DMS114 treated with DMSO at 0.1 percent for 48 hours (cell line): Measurements from ENCODE around the gene ST3GAL2.
A peak's percentile ranks its signal among the peaks of the same experiment; 100 is the strongest.
"Not testable (repeated sequence)": the region's sequence is repeated elsewhere in the genome, so short reads cannot be mapped to it uniquely, and the experiment has no call there.

ENCODE experiments used
- DNase-seq: peaks from one replicate; lab custom pipeline; 2025; ENCODE audit not compliant: unreplicated experiment; lab: John Stamatoyannopoulos, UW

ST3GAL2 gene

GRCh38 chr16:70388006-70388680, 50.8 kb downstream of the ST3GAL2 start:
- no peak for DNase-seq

GRCh38 chr16:70386289-70386986, 52.5 kb downstream of the ST3GAL2 start:
- DNase-seq: not testable (repeated sequence)

- no peak for DNase-seq
Measured at GRCh38 chr16:70383421-70383960, 55.4 kb downstream of the ST3GAL2 start.

- no peak for DNase-seq
Measured at GRCh38 chr16:70381604-70382342, 57.1 kb downstream of the ST3GAL2 start.

GRCh38 chr16:70380919-70381603, 57.8 kb downstream of the ST3GAL2 start:
- peak; percentile 99 for DNase-seq

GRCh38 chr16:70380248-70380918, 58.5 kb downstream of the ST3GAL2 start:
- DNase-seq: peak; percentile 28

- DNase-seq: peak; percentile 30
Measured at GRCh38 chr16:70378869-70379493, 59.9 kb downstream of the ST3GAL2 start.

GRCh38 chr16:70377782-70378181, 61.1 kb downstream of the ST3GAL2 start:
- no peak for DNase-seq

GRCh38 chr16:70375636-70376611, 63.0 kb downstream of the ST3GAL2 start:
- no peak for DNase-seq

GRCh38 chr16:70374213-70374612, 64.7 kb downstream of the ST3GAL2 start:
- no peak for DNase-seq

GRCh38 chr16:70372921-70373728, 65.8 kb downstream of the ST3GAL2 start:
- no peak for DNase-seq

GRCh38 chr16:70370924-70371323, 68.0 kb downstream of the ST3GAL2 start:
- no peak for DNase-seq

GRCh38 chr16:70370145-70370544, 68.8 kb downstream of the ST3GAL2 start:
- not testable (repeated sequence) for DNase-seq

GRCh38 chr16:70364399-70364798, 74.5 kb downstream of the ST3GAL2 start:
- DNase-seq: no peak

- DNase-seq: no peak
Measured at GRCh38 chr16:70359552-70359951, 79.3 kb downstream of the ST3GAL2 start.

GRCh38 chr16:70349783-70350182, 89.1 kb downstream of the ST3GAL2 start:
- no peak for DNase-seq

GRCh38 chr16:70348991-70349390, 89.9 kb downstream of the ST3GAL2 start:
- DNase-seq: no peak

- no peak for DNase-seq
Measured at GRCh38 chr16:70345840-70346239, 93.1 kb downstream of the ST3GAL2 start.
